RWPE1 (cell line): Measurements from ENCODE around the gene REEP1.

Source experiments
- CTCF ChIA-PET: fragments of 350-600 bp; sonication (Branson Sonifier 250); formaldehyde crosslinking; extraction: SDS; loops from one replicate; lab custom pipeline; 2021; lab: Yijun Ruan, JAX
- POLR2A ChIA-PET: fragments of 400-600 bp; formaldehyde crosslinking; extraction: SDS; loops from one replicate; lab custom pipeline; 2020; ENCODE audit warnings: antibody characterized with exemption; ENCODE audit not compliant: low non-redundant PET; lab: Yijun Ruan, JAX
- DNase-seq: peaks from one replicate; pipeline ENCODE4 v3.0.0; 2012; ENCODE audit warnings: low spot score
- H3K27ac ChIP-seq: fragments of 450-650 bp; 2 replicates; pipeline ENCODE4 v1.5.1; 2017
- TF ChIP-seq, protein P1 (sequence below): fragments of 450-650 bp; conservative IDR thresholded peaks from 2 replicates; pipeline ENCODE4 v1.5.1; 2017; ENCODE audit warnings: low read depth, mild to moderate bottlenecking

The REEP1 gene

DNA sequence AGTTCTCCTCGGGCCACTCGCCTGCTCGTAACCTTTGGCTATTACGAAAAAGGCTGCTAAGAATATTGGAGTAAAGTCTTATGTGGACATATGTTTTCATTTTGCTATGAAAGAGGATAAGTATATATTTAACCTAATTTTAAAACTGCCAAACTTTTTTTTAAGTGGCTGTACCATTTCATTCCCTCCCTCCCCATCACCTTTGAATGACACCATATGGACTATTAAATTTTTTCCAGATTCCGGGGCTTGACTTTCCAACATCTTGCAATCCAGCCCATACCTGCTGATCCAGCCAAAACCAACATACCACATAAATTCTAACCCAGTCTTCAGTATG is 31.5 kb downstream of the REEP1 start:
- ChIA-PET CTCF (no interaction called here), POLR2A (no interaction called here)
- no peak overlapping the region for H3K27ac ChIP-seq
- TF ChIP-seq, protein P1, sequence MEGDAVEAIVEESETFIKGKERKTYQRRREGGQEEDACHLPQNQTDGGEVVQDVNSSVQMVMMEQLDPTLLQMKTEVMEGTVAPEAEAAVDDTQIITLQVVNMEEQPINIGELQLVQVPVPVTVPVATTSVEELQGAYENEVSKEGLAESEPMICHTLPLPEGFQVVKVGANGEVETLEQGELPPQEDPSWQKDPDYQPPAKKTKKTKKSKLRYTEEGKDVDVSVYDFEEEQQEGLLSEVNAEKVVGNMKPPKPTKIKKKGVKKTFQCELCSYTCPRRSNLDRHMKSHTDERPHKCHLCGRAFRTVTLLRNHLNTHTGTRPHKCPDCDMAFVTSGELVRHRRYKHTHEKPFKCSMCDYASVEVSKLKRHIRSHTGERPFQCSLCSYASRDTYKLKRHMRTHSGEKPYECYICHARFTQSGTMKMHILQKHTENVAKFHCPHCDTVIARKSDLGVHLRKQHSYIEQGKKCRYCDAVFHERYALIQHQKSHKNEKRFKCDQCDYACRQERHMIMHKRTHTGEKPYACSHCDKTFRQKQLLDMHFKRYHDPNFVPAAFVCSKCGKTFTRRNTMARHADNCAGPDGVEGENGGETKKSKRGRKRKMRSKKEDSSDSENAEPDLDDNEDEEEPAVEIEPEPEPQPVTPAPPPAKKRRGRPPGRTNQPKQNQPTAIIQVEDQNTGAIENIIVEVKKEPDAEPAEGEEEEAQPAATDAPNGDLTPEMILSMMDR: no peak
- DNase-seq: no peak

DNA sequence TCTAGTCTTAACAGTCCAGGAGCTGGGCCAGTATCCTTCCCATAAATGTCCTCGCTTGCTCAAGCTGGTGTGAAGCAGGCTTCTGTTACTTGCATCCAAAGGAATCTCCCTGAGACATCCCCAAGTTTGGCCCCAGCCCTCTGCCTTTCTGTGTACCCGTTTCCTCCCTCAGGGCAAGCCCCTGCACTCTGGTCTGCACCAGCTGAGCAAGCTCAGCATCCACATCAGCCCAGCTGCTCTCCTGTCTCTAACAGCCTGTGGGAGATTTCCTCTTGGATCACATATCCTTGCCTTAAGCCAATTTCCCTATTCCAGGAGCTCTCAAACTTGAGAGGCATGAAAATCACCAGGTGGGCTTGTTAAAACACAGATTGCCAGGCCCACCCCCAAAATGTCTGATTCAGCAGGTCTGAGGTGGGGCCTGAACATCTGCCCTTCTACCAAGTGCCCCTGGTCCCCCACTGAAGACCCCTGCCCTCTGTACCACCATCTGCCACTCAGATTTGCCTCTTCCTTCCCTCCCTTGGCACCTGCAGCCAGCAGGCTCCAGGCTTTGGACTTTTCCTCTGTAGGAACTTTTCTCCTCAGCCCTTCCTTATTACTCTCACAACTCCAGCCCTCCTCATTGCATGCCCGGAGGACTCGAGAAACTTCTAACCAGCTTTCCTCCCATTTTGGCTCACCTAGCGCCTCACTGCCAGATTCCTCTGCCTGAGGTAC is 32.1 kb downstream of the REEP1 start:
- no peak overlapping the region for H3K27ac ChIP-seq
- ChIA-PET POLR2A (no interaction called here), CTCF (no interaction called here)
- TF ChIP-seq, protein P1: no peak
- DNase-seq: no peak

DNA sequence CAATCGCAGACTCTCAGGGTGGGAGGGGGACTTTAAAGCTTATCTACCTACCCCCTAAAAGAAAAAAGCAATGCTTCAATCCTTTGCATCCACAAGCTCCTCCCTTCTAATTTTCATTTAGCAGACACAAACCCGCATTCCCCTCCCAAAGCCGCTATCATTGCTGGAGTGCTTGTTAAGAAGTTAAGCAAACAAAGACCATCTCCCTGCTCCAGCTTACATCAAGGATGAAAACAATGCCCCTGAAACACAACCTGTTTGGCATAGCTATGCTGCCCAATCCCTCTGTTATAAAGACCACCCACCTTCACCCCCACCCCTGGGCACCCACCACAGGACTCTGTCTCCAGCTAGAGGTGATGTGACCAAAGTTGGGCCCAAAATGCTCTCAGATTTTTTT is 33.0 kb downstream of the REEP1 start:
- TF ChIP-seq, protein P1: no peak
- ChIA-PET CTCF (no interaction called here), POLR2A (no interaction called here)
- H3K27ac ChIP-seq: no peak overlapping the region
- DNase-seq: no peak

DNA sequence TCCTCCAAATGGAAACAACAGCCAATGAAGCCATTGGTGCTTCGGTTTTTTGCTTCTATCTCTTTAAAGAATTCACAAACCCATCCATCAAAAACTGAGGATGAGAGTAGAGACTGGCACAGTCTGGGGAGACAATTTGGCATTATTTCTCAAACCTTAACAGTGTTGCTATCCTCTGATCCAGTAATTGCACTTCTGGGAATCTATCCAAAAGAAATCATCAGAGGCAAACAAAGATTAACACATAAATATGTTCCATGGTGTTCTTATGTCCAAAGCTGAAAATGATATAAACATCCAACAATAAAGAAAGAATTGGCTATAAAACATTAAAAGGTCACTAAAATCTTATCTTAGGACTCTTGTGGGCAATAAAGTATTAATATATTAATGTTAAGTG is 35.1 kb downstream of the REEP1 start:
- TF ChIP-seq, protein P1: no peak
- ChIA-PET CTCF (interaction anchor here (0.6 kb wide), 1 partner anchor 168 kb away, joined by 8 read pairs; no protein-coding TSS in a partner anchor), POLR2A (no interaction called here)
- no peak overlapping the region for H3K27ac ChIP-seq
- no peak for DNase-seq

DNA sequence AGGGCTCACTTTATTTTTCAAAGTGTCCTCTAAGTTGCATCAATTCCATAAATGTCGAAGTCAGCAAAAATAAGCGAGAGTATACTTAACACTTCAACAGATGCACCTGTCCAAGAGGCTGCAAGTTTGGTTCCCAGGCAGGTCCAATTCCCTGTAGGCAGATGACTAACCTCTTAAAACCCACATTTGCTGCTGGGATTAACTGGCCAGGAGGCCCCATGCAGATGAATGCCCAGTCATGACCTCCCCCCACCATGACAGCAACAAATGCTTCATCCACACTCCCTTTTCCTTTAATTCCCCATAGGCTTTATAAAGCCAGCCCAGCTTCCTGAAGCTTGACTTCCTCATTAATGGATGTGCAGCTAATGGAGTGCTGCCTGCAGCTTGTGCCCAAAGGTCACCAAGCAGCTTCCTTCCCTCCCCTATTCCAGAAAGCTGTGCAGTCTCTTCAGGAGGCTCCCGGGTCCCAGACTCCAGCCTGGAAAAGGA is 35.7 kb downstream of the REEP1 start:
- ChIA-PET CTCF (no interaction called here), POLR2A (no interaction called here)
- no peak overlapping the region for H3K27ac ChIP-seq
- no peak for DNase-seq
- TF ChIP-seq, protein P1: no peak

DNA sequence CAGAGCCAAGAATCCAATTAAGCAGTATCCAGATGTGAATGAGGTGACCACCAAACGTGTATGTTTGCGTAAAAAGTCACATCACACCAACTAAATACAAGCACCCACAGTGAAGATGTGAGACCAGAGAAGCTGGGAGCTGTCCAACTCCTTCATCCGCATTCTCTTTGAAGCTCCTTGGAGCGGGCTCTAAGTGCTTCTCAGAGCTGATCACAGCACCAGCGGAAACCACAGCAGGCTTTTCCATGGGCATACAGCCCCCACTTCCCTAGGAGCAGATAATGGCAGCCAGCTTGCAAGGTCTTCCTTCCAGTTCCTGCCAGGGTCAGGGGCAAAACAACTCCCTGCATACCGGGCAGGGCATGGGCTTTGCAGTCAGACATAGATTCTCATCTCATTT is 36.4 kb downstream of the REEP1 start:
- no peak for DNase-seq
- TF ChIP-seq, protein P1: no peak
- CTCF ChIA-PET: no interaction called here
- POLR2A ChIA-PET: no interaction called here
- H3K27ac ChIP-seq: no peak overlapping the region
